CD14-positive monocyte (primary cell): Measurements from ENCODE around the gene MSI2. TPM values are rescaled to one million over a fixed set of nuclear protein-coding genes. Genes with fewer than 3 reads are reported as not detected.

ENCODE experiments used
- DNase-seq, 3 donors: peaks; one replicate each; pipeline ENCODE4 v3.0.0-alpha.2; 2011 to 2022
- H2AFZ ChIP-seq: 2 replicates; pipeline ENCODE4 v1.6.0; 2012; ENCODE audit warnings: mild to moderate bottlenecking, low read depth, low read length, inconsistent platforms; ENCODE audit not compliant: insufficient read depth, poor library complexity, severe bottlenecking
- H3K27ac ChIP-seq, 2 donors: 1 replicate in 1 of 2; 2 replicates in 1 of 2; pipeline ENCODE4 v1.5.1; 2012 to 2013; ENCODE audit warnings: low read length in 2 of 2, control low read depth in 1 of 2, inconsistent platforms in 1 of 2, low read depth in 1 of 2, mild to moderate bottlenecking in 1 of 2
- H3K27me3 ChIP-seq, 2 donors: one replicate each; pipeline versions ENCODE4 v1.6.0 to v1.6.1; 2011 to 2013; ENCODE audit warnings: low read length in 2 of 2; ENCODE audit not compliant: control insufficient read depth in 2 of 2, insufficient read depth in 2 of 2
- H3K36me3 ChIP-seq, 2 donors: replicated peaks in 1 of 2; 1 replicate in 1 of 2; 2 replicates in 1 of 2; pipeline versions ENCODE4 v1.5.1 to v1.6.1; 2012 to 2013; ENCODE audit warnings: low read length in 2 of 2, control low read depth in 1 of 2, inconsistent platforms in 1 of 2, mild to moderate bottlenecking in 1 of 2; ENCODE audit not compliant: insufficient read depth in 2 of 2, control insufficient read depth in 1 of 2
- H3K4me1 ChIP-seq, 2 donors: 1 replicate in 1 of 2; 2 replicates in 1 of 2; pipeline versions ENCODE4 v1.5.1 to v1.6.1; 2012 to 2013; ENCODE audit warnings: low read length in 2 of 2, control low read depth in 1 of 2, inconsistent platforms in 1 of 2, mild to moderate bottlenecking in 1 of 2, moderate library complexity in 1 of 2; ENCODE audit not compliant: insufficient read depth in 2 of 2, control insufficient read depth in 1 of 2
- H3K4me2 ChIP-seq: replicated peaks from 2 replicates; pipeline ENCODE3; 2012; ENCODE audit warnings: low read length, moderate library complexity, mild to moderate bottlenecking; ENCODE audit not compliant: poor library complexity, severe bottlenecking; ENCODE audit errors: extremely low read depth
- H3K4me3 ChIP-seq, 3 experiments: fragments of 200-600 bp in 1 of 3; sonication (generic) in 1 of 3; replicated peaks in 1 of 3; 1 replicate in 2 of 3; 2 replicates in 1 of 3; pipeline ENCODE4 v1.5.1; 2011 to 2013; ENCODE audit warnings: low read length in 3 of 3, mild to moderate bottlenecking in 3 of 3, control low read depth in 2 of 3, low read depth in 2 of 3, inconsistent platforms in 1 of 3, moderate library complexity in 1 of 3
- H3K79me2 ChIP-seq: 2 replicates; pipeline ENCODE4 v1.6.0; 2012; ENCODE audit warnings: mild to moderate bottlenecking, control low read depth, inconsistent platforms, low read length, moderate library complexity; ENCODE audit not compliant: insufficient read depth
- H3K9ac ChIP-seq: 2 replicates; pipeline ENCODE4 v1.6.0; 2017; ENCODE audit warnings: low read length, mild to moderate bottlenecking; ENCODE audit not compliant: insufficient read depth, poor library complexity, severe bottlenecking
- H3K9me3 ChIP-seq, 2 donors: replicated peaks in 1 of 2; 1 replicate in 1 of 2; 2 replicates in 1 of 2; pipeline versions ENCODE4 v1.5.1 to v1.6.1; 2012 to 2013; ENCODE audit warnings: low read length in 2 of 2, control low read depth in 1 of 2; ENCODE audit not compliant: control insufficient read depth in 1 of 2, insufficient read depth in 1 of 2
- H4K20me1 ChIP-seq: 2 replicates; pipeline ENCODE4 v1.6.0; 2012; ENCODE audit warnings: mild to moderate bottlenecking, low read length, control low read depth, moderate library complexity; ENCODE audit not compliant: insufficient read depth
- H3K27ac Mint-ChIP-seq, 7 donors: one replicate each; pipeline ENCODE4 v1.8.0; 2020; ENCODE audit warnings: mild to moderate bottlenecking in 7 of 7, mixed read lengths in 7 of 7, moderate library complexity in 6 of 7, inconsistent platforms in 2 of 7
- H3K27me3 Mint-ChIP-seq, 3 donors: one replicate each; pipeline ENCODE4 v1.8.0; 2021 to 2022; ENCODE audit warnings: low read depth in 3 of 3, mild to moderate bottlenecking in 3 of 3, mixed read lengths in 3 of 3, moderate library complexity in 3 of 3, inconsistent platforms in 1 of 3
- H3K36me3 Mint-ChIP-seq, 2 donors: one replicate each; pipeline ENCODE4 v1.8.0; 2020; ENCODE audit warnings: mixed read lengths in 2 of 2, inconsistent platforms in 1 of 2, mild to moderate bottlenecking in 1 of 2
- H3K4me1 Mint-ChIP-seq: one replicate; pipeline ENCODE4 v1.8.0; 2020; ENCODE audit warnings: mild to moderate bottlenecking, mixed read lengths
- H3K4me3 Mint-ChIP-seq, 2 donors: one replicate each; pipeline ENCODE4 v1.8.0; 2020; ENCODE audit warnings: mild to moderate bottlenecking in 2 of 2, mixed read lengths in 2 of 2, moderate library complexity in 1 of 2
- H3K9me3 Mint-ChIP-seq, 7 donors: one replicate each; pipeline ENCODE4 v1.8.0; 2020 to 2022; ENCODE audit warnings: mixed read lengths in 7 of 7, mild to moderate bottlenecking in 6 of 7, moderate library complexity in 6 of 7, inconsistent platforms in 2 of 7
- WGBS: methylation state at CpG from one replicate; pipeline ENCODE4 v1.1.5; 2013; ENCODE audit warnings: missing lambda C conversion rate; ENCODE audit not compliant: insufficient coverage; 5-methylcytosine and 5-hydroxymethylcytosine counted together
- intact Hi-C, 2 donors: fragments of 100-400 bp; cut with micrococcal nuclease; formaldehyde crosslinking; loops; one replicate each; pipeline versions ENCODE4 v1.15.0 to v1.15.1; 2023
- polyA plus RNA-seq, 3 donors: library from polyadenylated mRNA; depleted of rRNA in 1 of 3; unstranded in 2 of 3; stranded (reverse) in 1 of 3; fragments of 300-500 nt in 2 of 3; fragments of >200 nt in 1 of 3; fragmentation: Illumina TruSeq in 2 of 3; gene quantifications; 1 replicate in 2 of 3; 2 replicates in 1 of 3; pipeline ENCODE4 v1.2.3, GENCODE V29; 2012 to 2021
- TF ChIP-seq, protein P1 (sequence below): fragments of 200-600 bp; IDR thresholded peaks from one replicate; pipeline ENCODE4 v1.8.0; 2022; ENCODE audit warnings: antibody characterized with exemption, mild to moderate bottlenecking

The MSI2 gene
- polyA plus RNA-seq, 3 donors = 0.20 to 6.6 (median 0.37) TPM

DNA sequence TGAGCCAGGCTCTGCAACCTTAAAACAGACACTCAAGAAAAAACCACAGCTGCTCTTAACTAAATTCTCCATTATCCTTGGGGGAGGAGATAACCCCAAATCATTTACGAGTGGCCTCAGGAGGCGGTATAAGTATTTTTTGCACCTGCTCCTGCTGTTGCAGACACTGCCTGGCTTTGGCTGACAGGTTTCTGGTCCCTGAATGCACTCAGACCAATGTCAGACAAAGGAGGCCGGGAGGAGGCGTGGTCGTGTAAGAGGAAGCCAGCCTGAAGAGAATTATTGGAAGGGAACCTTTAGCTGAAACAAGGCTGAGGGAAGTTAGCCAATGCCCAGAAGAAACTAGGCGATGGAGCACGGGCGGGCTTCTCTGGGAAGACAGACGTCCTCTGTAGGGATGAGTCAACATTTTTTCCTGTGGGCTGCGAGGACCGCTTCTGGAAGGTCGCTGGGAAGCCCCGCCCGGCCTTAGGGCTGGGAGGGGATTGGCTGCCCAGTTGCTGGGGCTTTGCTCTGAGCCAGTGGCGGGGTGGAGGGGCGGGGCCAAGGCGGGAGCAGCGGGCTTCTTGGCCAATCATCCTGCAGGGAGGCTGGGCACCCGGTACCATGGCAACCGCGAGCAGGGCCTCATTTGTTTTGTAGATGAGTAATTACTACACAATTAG lies 406.5 kb downstream of the MSI2 start:
- intact Hi-C loops = no loop called here
- Histone ChIP-seq H4K20me1 (no peaks in the 10 kb centered on the region), H3K27ac (peak overlapping the region in 1 of 2 donors; percentile 3), H3K4me2 (peak overlapping the region; percentile 37), H3K9me3 (no peaks in the 10 kb centered on the region), H3K79me2 (no peaks in the 10 kb centered on the region), H3K4me3 (peak overlapping the region in 1 of 3 experiments; percentile 27), H3K4me1 (peaks cover 10 to 15% of the 10 kb centered on the region in 2 donors), H3K9ac (no peak overlapping the region), H2AFZ (peak overlapping the region; percentile 39), H3K36me3 (no peaks in the 10 kb centered on the region), H3K27me3 (no peaks in the 10 kb centered on the region)
- Mint-ChIP-seq H3K4me1 (peaks cover 10% of the 10 kb centered on the region), H3K27ac (peak overlapping the region; percentile 4 to 87 (median 73)), H3K4me3 (peak overlapping the region; percentile 12 to 63), H3K36me3 (peaks cover 0 to 7% of the 10 kb centered on the region in 2 donors), H3K27me3 (peaks cover 2 to 3% (median 2%) of the 10 kb centered on the region in 3 donors), H3K9me3 (peaks cover 0 to 2% (median 0%) of the 10 kb centered on the region in 7 donors)
- TF ChIP-seq, protein P1, sequence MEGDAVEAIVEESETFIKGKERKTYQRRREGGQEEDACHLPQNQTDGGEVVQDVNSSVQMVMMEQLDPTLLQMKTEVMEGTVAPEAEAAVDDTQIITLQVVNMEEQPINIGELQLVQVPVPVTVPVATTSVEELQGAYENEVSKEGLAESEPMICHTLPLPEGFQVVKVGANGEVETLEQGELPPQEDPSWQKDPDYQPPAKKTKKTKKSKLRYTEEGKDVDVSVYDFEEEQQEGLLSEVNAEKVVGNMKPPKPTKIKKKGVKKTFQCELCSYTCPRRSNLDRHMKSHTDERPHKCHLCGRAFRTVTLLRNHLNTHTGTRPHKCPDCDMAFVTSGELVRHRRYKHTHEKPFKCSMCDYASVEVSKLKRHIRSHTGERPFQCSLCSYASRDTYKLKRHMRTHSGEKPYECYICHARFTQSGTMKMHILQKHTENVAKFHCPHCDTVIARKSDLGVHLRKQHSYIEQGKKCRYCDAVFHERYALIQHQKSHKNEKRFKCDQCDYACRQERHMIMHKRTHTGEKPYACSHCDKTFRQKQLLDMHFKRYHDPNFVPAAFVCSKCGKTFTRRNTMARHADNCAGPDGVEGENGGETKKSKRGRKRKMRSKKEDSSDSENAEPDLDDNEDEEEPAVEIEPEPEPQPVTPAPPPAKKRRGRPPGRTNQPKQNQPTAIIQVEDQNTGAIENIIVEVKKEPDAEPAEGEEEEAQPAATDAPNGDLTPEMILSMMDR = no peak
- WGBS = 13% methylated on average over 7 of the region's 21 CpGs
- peak; percentile 56 to 83 (median 73) for DNase-seq

DNA sequence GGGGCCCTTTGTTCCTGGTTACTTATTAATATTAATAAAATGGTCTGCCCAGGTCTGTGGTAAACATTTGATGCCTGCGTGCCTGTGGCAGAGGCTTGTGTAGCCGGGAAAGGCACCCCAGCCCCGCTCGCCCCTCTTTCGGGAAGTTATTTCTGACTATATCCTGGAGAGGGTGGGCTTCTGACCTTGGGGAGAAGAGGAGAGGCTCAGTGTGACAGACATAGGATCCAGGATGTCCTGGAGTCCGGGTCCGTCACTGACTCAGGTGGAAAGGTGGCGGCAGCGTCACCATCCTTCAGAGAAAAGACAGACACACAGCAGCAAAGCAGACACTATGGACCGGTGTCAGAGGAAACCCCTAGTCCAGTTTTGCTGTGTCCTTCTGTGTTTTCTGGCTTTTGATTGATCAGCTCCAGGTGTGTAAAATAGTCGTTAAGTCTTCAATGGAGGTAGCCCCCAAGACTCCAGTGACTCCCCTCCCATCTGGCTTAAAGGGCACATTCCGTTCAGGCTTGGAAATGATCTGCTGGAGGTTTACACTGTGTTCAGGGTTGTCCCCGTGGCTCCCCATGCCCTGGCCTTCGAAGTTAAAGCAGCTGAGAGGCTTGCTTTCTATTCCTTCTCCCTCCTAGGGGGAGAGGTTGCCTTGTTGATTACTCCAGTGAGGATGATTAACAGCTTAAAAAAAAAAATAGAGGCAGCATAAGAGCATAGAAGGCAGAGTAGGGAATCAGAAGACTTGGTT lies 407.2 kb downstream of the MSI2 start:
- Histone ChIP-seq H3K79me2 (no peaks in the 10 kb centered on the region), H3K27ac (no peak overlapping the region), H3K4me2 (no peak overlapping the region), H3K4me1 (peaks cover 10 to 15% of the 10 kb centered on the region in 2 donors), H3K36me3 (no peaks in the 10 kb centered on the region), H2AFZ (no peak overlapping the region), H4K20me1 (no peaks in the 10 kb centered on the region), H3K4me3 (no peak overlapping the region), H3K27me3 (no peaks in the 10 kb centered on the region), H3K9me3 (no peaks in the 10 kb centered on the region), H3K9ac (no peak overlapping the region)
- H3K27me3 Mint-ChIP-seq = peaks cover 2 to 3% (median 2%) of the 10 kb centered on the region in 3 donors
- TF ChIP-seq, protein P1 = no peak
- intact Hi-C loops = no loop called here
- no peak overlapping the region for H3K4me3 Mint-ChIP-seq
- no peak for DNase-seq
- 100% methylated on average over 8 of the region's 14 CpGs for WGBS
- H3K36me3 Mint-ChIP-seq = peaks cover 0 to 7% of the 10 kb centered on the region in 2 donors
- H3K4me1 Mint-ChIP-seq = peaks cover 10% of the 10 kb centered on the region
- peak overlapping the region in 5 of 7 donors; percentile 8 to 84 (median 50) for H3K27ac Mint-ChIP-seq
- H3K9me3 Mint-ChIP-seq = peaks cover 0 to 2% (median 0%) of the 10 kb centered on the region in 7 donors
